ENCODE results near the gene CD8A. TPM values are rescaled to one million over a fixed set of nuclear protein-coding genes. Genes with fewer than 3 reads are reported as not detected.
"Not testable (repeated sequence)": the region's sequence is repeated elsewhere in the genome, so short reads cannot be mapped to it uniquely, and the experiment has no call there.

CD8A gene
- total RNA-seq, 6 experiments from 2014 or later: not detected

DNA sequence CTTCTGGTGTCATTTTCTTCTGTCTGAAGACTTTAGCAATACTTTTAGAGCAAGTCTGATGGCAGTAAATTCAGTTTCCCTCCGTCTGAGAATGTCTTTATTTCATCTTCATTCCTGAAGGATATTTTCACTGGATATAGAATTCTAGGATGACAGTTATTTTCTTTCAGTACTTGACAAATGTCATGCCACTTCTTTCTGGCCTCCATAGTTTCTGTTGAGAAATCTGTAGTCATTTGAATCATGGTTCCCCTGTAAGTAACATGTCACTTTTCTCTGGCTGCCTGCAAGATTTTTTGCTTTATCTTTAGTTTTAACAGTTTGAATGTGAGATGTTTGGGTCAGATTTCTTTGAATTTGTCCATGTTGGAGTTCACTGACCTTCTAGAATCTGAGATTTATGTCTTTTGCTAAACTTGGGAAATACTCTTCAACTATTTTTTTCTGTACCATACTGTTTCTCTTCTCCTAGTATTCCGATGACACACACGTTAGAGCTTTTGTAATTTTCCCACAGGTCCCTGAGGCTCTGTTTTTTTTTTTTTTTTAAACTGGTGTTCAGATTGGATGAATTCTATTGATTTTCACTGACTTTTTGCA, 40.4 kb downstream of the CD8A start:
- H3K27me3 Mint-ChIP-seq (ENCODE audit: insufficient read depth): peaks cover 1% of the 10 kb centered on the region; the same call in 1 of the 2 replicates
- TF ChIP-seq CTCF (IDR thresholded peaks at IDR 0.05): no peak
- peaks cover 28% of the 10 kb centered on the region for H3K36me3 Mint-ChIP-seq (ENCODE audit: low read depth)
- no peak overlapping the region for H3K27ac Mint-ChIP-seq
- H3K4me1 Mint-ChIP-seq (ENCODE audit: low read depth): peaks cover 17% of the 10 kb centered on the region
- H3K9me3 Mint-ChIP-seq: peaks cover 12% of the 10 kb centered on the region
- no peak for DNase-seq
- H3K4me3 Mint-ChIP-seq: no peak overlapping the region

DNA sequence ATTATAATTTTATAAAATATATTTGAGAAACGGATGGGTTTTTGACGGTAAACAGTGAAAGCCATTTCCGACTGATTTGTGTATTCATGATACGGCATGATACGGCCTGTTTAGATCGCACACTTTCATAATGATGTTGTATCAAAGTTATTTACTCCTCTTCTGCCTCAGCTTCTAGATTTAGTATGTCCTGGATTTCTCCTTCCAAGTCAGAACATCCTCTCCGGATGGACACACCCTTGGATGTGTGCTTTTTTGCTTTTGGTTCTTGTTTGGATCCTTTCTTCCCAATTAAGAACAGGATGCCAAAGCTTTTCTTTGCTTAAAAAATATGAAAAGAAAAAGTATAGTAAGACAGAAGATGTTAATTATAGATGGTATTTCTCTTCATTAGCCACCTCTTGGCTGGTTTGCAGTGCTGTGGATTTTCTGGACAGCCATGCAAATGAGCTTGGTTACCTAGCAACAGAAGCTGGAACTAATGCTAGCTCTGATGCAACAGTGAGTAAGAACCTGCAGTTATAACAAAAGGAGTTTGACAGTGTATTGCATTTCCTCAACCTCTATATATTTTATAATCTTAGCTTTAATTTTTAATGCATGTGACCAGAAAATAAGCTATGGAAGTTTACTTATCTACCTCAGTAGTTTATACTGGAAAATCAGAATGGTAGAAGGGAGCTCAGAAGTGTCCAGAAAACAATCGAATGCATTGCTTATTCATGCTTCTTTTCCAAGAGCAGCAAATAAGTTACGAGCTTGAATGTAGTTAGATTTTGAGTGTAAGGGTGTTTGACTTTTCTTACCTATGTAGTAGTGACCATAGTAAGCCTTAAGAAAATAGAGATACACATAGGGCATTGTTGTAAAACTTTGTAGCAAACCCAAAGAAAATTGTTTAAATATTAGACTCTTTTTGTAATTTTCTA, 42.7 kb downstream of the CD8A start:
- Mint-ChIP-seq H3K27me3 (ENCODE audit: insufficient read depth) (no peaks in the 10 kb centered on the region; the same call in 1 of the 2 replicates), H3K27ac (peak overlapping the region; percentile 74), H3K4me1 (ENCODE audit: low read depth) (peaks cover 17% of the 10 kb centered on the region), H3K9me3 (peaks cover 12% of the 10 kb centered on the region), H3K36me3 (ENCODE audit: low read depth) (peaks cover 29% of the 10 kb centered on the region), H3K4me3 (no peak overlapping the region)
- no peak for TF ChIP-seq CTCF (IDR thresholded peaks at IDR 0.05)
- DNase-seq: peak; percentile 83

GRCh38 chr2:86746939-86747338, 43.8 kb downstream of the CD8A start:
- no peak for TF ChIP-seq CTCF (IDR thresholded peaks at IDR 0.05)
- H3K27me3 Mint-ChIP-seq (ENCODE audit: insufficient read depth): no peaks in the 10 kb centered on the region; the same call in 1 of the 2 replicates
- no peak for DNase-seq
- H3K4me3 Mint-ChIP-seq: no peak overlapping the region
- H3K27ac Mint-ChIP-seq: peak overlapping the region; percentile 22; the same call in 1 of the 2 replicates
- peaks cover 12% of the 10 kb centered on the region for H3K9me3 Mint-ChIP-seq
- peaks cover 17% of the 10 kb centered on the region for H3K4me1 Mint-ChIP-seq (ENCODE audit: low read depth)
- H3K36me3 Mint-ChIP-seq (ENCODE audit: low read depth): peaks cover 23% of the 10 kb centered on the region

- Mint-ChIP-seq H3K9me3 (no peaks in the 10 kb centered on the region), H3K4me3 (no peak overlapping the region), H3K36me3 (ENCODE audit: low read depth) (peaks cover 5% of the 10 kb centered on the region; the same call in 1 of the 2 replicates), H3K27me3 (ENCODE audit: insufficient read depth) (no peaks in the 10 kb centered on the region), H3K27ac (no peak overlapping the region), H3K4me1 (ENCODE audit: low read depth) (peaks cover 17% of the 10 kb centered on the region)
- DNase-seq: no peak
- no peak for TF ChIP-seq CTCF (IDR thresholded peaks at IDR 0.05)
Observed at GRCh38 chr2:86744152-86744551, 46.6 kb downstream of the CD8A start.

DNA sequence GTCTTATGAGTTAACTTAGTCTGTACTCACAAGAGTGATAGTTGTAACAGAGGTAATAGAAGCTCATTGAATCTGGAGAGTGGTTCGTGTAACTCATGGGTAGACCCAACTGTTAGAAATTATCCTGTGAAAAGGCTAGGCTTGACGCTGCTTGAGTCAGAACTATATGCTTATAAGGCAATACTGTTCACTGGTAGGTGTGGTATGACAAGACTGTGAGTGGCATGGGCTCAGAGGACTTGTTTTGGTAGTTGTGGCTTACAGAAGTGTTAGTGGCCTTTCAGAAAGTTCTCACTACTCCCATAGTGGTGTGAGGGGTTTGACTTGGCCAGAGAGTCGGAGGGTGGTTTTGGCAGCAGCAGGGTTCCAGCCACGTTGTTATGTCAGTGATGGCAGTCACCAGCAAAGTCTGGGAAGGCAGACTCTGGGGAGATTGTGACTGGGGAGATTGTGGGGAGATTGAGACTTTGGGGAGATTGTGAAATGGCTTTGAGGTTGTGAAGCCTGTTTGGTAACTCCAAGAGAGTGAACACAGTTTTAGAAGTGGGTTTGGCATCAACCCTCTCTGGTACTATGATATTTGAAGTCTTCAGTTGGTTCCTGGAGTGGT, 48.7 kb downstream of the CD8A start:
- not testable (repeated sequence) for H3K4me1 Mint-ChIP-seq (ENCODE audit: low read depth); H3K27me3 Mint-ChIP-seq (ENCODE audit: insufficient read depth); H3K9me3 Mint-ChIP-seq; H3K4me3 Mint-ChIP-seq; H3K27ac Mint-ChIP-seq; DNase-seq; H3K36me3 Mint-ChIP-seq (ENCODE audit: low read depth)

DNA sequence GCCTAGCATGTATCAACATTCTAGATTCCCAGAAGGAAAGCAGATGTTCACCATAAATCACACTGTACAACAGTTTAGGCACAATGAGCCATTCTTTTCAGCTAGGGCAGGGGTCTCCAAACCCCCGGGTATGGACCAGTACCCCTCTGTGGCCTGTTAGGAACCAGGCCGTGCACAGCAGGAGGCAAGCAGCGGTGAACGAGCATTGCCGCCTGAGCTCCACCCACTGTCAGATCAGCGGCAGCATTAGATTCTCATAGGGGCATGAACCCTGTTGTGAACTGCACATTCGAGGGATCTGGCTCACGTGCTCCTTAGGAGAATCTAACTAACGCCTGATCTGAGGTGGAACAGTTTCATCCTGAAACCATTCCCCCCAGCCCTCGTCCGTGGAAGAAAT, 50.8 kb downstream of the CD8A start:
- DNase-seq; H3K27ac Mint-ChIP-seq; H3K27me3 Mint-ChIP-seq (ENCODE audit: insufficient read depth); H3K9me3 Mint-ChIP-seq; H3K36me3 Mint-ChIP-seq (ENCODE audit: low read depth); H3K4me3 Mint-ChIP-seq; H3K4me1 Mint-ChIP-seq (ENCODE audit: low read depth): not testable (repeated sequence)

GRCh38 chr2:86739485-86739884, 51.2 kb downstream of the CD8A start:
- H3K4me1 Mint-ChIP-seq (ENCODE audit: low read depth); H3K27ac Mint-ChIP-seq; H3K4me3 Mint-ChIP-seq; H3K27me3 Mint-ChIP-seq (ENCODE audit: insufficient read depth); H3K9me3 Mint-ChIP-seq; DNase-seq; H3K36me3 Mint-ChIP-seq (ENCODE audit: low read depth): not testable (repeated sequence)

- not testable (repeated sequence) for H3K4me3 Mint-ChIP-seq; DNase-seq; H3K9me3 Mint-ChIP-seq; H3K27ac Mint-ChIP-seq; H3K27me3 Mint-ChIP-seq (ENCODE audit: insufficient read depth); H3K4me1 Mint-ChIP-seq (ENCODE audit: low read depth); H3K36me3 Mint-ChIP-seq (ENCODE audit: low read depth)
Observed at GRCh38 chr2:86734896-86735295, 55.8 kb downstream of the CD8A start.
